NCI-H446 treated with DMSO at 0.1 percent for 48 hours (cell line): Measurements from ENCODE around the gene RAPGEF4.

Experiments used
- DNase-seq: peaks from one replicate; lab custom pipeline; 2025; lab: John Stamatoyannopoulos, UW

The RAPGEF4 gene

GRCh38 chr2:172861656-172862476 is 126.2 kb downstream of the RAPGEF4 start:
- peak; percentile 13 for DNase-seq

- DNase-seq, result no peak
These were observed 127.7 kb downstream of the RAPGEF4 start for GRCh38 chr2:172863341-172863740.

- no peak for DNase-seq
These were observed 128.5 kb downstream of the RAPGEF4 start for GRCh38 chr2:172864182-172864581.

GRCh38 chr2:172865422-172865821 is 129.8 kb downstream of the RAPGEF4 start:
- no peak for DNase-seq

GRCh38 chr2:172869861-172870260 is 134.2 kb downstream of the RAPGEF4 start:
- DNase-seq, result no peak

GRCh38 chr2:172870396-172870795 is 134.8 kb downstream of the RAPGEF4 start:
- DNase-seq, result no peak

GRCh38 chr2:172877826-172878225 is 142.2 kb downstream of the RAPGEF4 start:
- DNase-seq, result no peak

- no peak for DNase-seq
These were observed 142.6 kb downstream of the RAPGEF4 start for GRCh38 chr2:172878260-172878659.

GRCh38 chr2:172884336-172884735 is 148.7 kb downstream of the RAPGEF4 start:
- no peak for DNase-seq

GRCh38 chr2:172885996-172886395 is 150.4 kb downstream of the RAPGEF4 start:
- DNase-seq, result no peak

GRCh38 chr2:172887280-172887679 is 151.6 kb downstream of the RAPGEF4 start:
- DNase-seq, result no peak

GRCh38 chr2:172888714-172889669 is 153.3 kb downstream of the RAPGEF4 start:
- no peak for DNase-seq

- no peak for DNase-seq
These were observed 154.3 kb downstream of the RAPGEF4 start for GRCh38 chr2:172889768-172890430.

- DNase-seq, result no peak
These were observed 157.5 kb downstream of the RAPGEF4 start for GRCh38 chr2:172893111-172893510.

- no peak for DNase-seq
These were observed 158.0 kb downstream of the RAPGEF4 start for GRCh38 chr2:172893671-172894070.

- DNase-seq, result no peak
These were observed 159.2 kb downstream of the RAPGEF4 start for GRCh38 chr2:172894689-172895387.

- DNase-seq, result no peak
These were observed 161.0 kb downstream of the RAPGEF4 start for GRCh38 chr2:172896661-172897081.

- DNase-seq, result no peak
These were observed 165.2 kb downstream of the RAPGEF4 start for GRCh38 chr2:172900871-172901270.

- DNase-seq, result no peak
These were observed 166.3 kb downstream of the RAPGEF4 start for GRCh38 chr2:172901913-172902312.

- no peak for DNase-seq
These were observed 168.6 kb downstream of the RAPGEF4 start for GRCh38 chr2:172904236-172904635.

- no peak for DNase-seq
These were observed 170.5 kb downstream of the RAPGEF4 start for GRCh38 chr2:172905937-172906811.
